Kidney epithelial cell (primary cell): ENCODE data around the gene R3HDML. TPM values are rescaled to one million over a fixed set of nuclear protein-coding genes. Genes with fewer than 3 reads are reported as not detected.
"Not testable (repeated sequence)": the region's sequence is repeated elsewhere in the genome, so short reads cannot be mapped to it uniquely, and the experiment has no call there.

ENCODE experiments used
- DNase-seq: peaks from one replicate; pipeline ENCODE4 v3.0.0-alpha.2; 2010; ENCODE audit warnings: low read depth
- H3K27me3 ChIP-seq: 2 replicates; pipeline ENCODE4 v1.6.0; 2011; ENCODE audit warnings: low read length; ENCODE audit not compliant: control insufficient read depth, insufficient read depth
- H3K36me3 ChIP-seq: 2 replicates; pipeline ENCODE4 v1.5.1; 2011; ENCODE audit warnings: low read length; ENCODE audit not compliant: control insufficient read depth, insufficient read depth
- H3K4me3 ChIP-seq: 2 replicates; pipeline ENCODE4 v1.5.1; 2011; ENCODE audit warnings: low read depth, mild to moderate bottlenecking, control low read depth, low read length
- total RNA-seq: library from RNA; depleted of rRNA; stranded (reverse); fragments of >200 nt; gene quantifications from 2 replicates; pipeline ENCODE4 v1.2.3, GENCODE V29; 2015
- TF ChIP-seq, protein P1 (sequence below): IDR thresholded peaks from 2 replicates; pipeline ENCODE4 v1.5.1; 2011; ENCODE audit warnings: mild to moderate bottlenecking, moderate library complexity, low read length, control low read depth, inconsistent platforms; ENCODE audit not compliant: insufficient read depth, poor library complexity, severe bottlenecking

R3HDML gene
- total RNA-seq, result not detected in 2 replicates

DNA sequence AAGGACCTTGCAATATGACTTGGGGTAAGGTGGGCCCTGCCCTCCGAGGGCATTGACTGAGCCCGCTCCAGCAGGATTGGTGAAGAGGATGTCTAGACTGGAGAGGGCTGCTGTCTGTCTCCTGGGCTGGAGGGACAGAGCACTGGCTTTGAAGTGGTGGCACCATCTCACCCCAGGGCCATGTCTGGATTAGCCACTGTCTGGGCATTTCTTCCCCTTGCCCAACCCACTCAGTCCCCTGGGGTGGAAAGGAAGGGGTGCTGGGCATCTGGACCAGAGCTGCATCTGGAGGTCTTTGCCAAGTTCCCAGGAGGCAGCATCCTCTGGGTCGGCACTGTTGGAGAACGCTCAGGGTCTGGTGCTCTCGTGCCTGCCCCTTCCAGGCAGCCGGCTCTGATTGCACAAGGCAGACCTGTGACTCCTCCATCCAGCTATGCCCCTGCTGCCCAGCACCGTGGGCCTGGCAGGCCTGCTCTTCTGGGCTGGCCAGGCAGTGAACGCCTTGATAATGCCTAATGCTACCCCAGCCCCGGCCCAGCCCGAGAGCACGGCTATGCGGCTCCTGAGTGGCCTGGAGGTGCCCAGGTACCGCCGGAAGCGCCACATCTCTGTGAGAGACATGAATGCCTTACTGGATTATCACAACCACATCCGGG lies at the start of gene R3HDML:
Gene R3HDML, plus strand, starts transcription at position 319 of the 656 bp plus-strand sequence. Its CDS starts 115 bp downstream, at position 434.
- TF ChIP-seq, protein P1, sequence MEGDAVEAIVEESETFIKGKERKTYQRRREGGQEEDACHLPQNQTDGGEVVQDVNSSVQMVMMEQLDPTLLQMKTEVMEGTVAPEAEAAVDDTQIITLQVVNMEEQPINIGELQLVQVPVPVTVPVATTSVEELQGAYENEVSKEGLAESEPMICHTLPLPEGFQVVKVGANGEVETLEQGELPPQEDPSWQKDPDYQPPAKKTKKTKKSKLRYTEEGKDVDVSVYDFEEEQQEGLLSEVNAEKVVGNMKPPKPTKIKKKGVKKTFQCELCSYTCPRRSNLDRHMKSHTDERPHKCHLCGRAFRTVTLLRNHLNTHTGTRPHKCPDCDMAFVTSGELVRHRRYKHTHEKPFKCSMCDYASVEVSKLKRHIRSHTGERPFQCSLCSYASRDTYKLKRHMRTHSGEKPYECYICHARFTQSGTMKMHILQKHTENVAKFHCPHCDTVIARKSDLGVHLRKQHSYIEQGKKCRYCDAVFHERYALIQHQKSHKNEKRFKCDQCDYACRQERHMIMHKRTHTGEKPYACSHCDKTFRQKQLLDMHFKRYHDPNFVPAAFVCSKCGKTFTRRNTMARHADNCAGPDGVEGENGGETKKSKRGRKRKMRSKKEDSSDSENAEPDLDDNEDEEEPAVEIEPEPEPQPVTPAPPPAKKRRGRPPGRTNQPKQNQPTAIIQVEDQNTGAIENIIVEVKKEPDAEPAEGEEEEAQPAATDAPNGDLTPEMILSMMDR, result no peak
- Histone ChIP-seq H3K36me3 (no peaks in the 10 kb centered on the region), H3K27me3 (peaks cover 14% of the 10 kb centered on the region), H3K4me3 (no peak within 1 kb of the TSS)
- DNase-seq, result no peak

DNA sequence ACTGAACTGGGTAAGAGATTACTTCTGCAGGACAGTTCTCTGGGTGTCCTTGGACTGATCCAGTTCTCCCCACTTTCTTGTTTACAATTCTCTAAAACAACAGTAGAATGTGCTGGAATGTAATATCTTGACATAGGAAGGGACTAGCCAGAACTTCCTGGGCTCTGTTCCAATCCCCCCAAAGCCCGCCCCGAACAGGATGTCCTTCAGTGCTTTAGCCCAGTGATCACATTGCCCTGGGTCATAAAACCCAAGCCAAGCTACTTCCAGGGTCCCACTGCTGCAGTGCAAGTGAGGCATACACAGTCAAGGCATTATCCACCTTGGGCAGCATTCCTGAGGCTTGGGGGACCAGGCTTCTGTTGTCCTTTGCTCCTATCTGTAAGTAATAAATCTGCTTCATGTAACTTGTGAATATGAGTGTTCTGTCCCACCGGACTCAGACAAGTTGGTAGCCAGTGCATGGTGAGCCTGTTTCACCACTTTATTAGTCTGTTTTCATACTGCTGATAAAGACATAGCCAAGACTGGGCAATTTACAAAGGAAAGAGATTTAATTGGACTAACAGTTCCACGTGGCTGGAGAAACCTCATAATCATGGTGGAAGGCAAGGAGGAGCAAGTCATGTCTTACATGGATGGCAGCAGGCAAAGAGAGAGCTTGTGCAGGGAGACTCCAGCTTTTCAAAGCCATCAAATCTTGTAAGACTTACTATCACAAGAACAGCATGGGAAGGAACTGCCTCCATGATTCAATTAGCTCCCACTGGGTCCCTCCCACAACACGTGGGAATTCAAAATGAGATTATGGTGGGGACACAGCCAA lies 49.4 kb upstream of the R3HDML start:
- TF ChIP-seq, protein P1, result no peak
- no peaks in the 10 kb centered on the region for H3K36me3 ChIP-seq
- no peak overlapping the region for H3K4me3 ChIP-seq
- DNase-seq, result no peak
- H3K27me3 ChIP-seq, result no peaks in the 10 kb centered on the region

- H3K4me3 ChIP-seq, result no peak overlapping the region
- TF ChIP-seq, protein P1, result no peak
- DNase-seq, result no peak
- H3K27me3 ChIP-seq, result no peaks in the 10 kb centered on the region
- no peaks in the 10 kb centered on the region for H3K36me3 ChIP-seq
Observed at GRCh38 chr20:44288252-44288651, 48.6 kb upstream of the R3HDML start.

- H3K4me3 ChIP-seq, result no peak overlapping the region
- TF ChIP-seq, protein P1, result no peak
- no peaks in the 10 kb centered on the region for H3K36me3 ChIP-seq
- DNase-seq, result no peak
- no peaks in the 10 kb centered on the region for H3K27me3 ChIP-seq
Observed at GRCh38 chr20:44291754-44292153, 45.1 kb upstream of the R3HDML start.

DNA sequence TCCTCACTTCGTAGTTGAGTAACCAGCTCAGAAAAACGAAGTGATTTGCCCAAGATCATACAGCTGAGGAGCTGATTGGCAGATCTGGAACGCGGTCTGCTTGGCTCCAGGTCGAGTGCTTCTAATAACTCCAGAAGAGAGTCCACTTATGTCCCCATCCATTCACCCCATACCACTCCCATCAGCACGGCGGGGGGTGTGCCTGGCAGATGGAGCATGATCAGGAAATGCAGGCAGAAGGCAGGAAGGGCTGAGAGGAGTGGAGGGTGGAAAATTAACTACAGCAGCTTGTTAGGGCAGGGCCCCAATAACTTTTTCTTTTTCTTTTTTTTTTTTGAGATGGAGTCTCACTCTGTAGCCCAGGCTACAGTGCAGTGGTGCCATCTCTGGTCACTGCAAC lies 40.8 kb upstream of the R3HDML start:
- Histone ChIP-seq H3K27me3 (no peaks in the 10 kb centered on the region), H3K4me3 (no peak overlapping the region), H3K36me3 (no peaks in the 10 kb centered on the region)
- TF ChIP-seq, protein P1, result no peak
- DNase-seq, result no peak

DNA sequence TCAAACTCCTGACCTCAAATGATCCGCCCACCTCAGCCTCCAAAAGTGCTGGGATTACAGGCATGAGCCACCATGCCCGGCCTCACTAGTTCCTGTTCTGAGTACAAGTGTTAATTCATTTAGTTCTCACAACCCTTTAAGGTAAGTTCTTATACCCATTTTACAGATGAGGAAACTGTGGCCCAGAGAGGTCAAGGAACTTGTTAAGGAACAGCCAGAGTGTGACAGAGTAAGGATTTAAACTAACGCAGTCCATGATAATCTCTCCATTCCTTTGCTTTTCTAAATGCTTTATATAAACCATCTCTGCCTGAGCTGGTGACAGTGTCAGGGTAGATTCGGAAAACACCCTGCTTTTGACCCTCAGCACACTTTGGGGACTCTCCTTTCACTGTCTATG lies 39.1 kb upstream of the R3HDML start:
- TF ChIP-seq, protein P1, result no peak
- no peak overlapping the region for H3K4me3 ChIP-seq
- H3K36me3 ChIP-seq, result no peaks in the 10 kb centered on the region
- no peak for DNase-seq
- no peaks in the 10 kb centered on the region for H3K27me3 ChIP-seq

DNA sequence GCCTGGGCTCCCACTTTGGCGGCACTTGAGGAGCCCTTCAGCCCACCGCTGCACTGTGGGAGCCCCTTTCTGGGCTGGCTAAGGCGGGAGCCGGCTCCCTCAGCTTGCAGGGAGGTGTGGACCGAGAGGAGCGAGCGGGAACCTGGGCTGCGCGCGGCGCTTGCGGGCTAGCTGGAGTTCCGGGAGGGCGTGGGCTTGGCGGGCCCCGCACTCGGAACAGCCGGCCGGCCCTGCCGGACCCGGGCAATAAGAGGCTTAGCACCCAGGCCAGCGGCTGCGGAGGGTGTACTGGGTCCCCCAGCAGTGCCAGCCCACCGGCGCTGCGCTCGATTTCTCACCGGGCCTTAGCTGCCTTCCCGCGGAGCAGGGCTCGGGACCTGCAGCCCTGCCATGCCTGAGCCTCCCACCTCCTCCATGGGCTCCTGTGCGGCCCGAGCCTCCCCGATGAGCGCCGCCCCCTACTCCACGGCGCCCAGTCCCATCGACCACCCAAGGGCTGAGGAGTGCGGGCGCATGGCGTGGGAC lies 37.8 kb upstream of the R3HDML start:
- not testable (repeated sequence) for H3K36me3 ChIP-seq, H3K27me3 ChIP-seq, H3K4me3 ChIP-seq, DNase-seq
